Spleen (tissue), 7 donors: ENCODE measurements around the gene IZUMO1R.

Experiments used
- CTCF ChIP-seq, 11 experiments: fragments of 200-600 bp in 7 of 11; fragments of 450-650 bp in 4 of 11; sonication (generic) in 4 of 11; IDR thresholded peaks in 8 of 11; conservative IDR thresholded peaks in 3 of 11; 1 replicate in 7 of 11; 2 replicates in 4 of 11; pipeline versions ENCODE4 v1.4.0 to v1.8.0; 2016 to 2021; ENCODE audit warnings: antibody characterized with exemption in 11 of 11, inconsistent platforms in 4 of 11, mild to moderate bottlenecking in 1 of 11
- POLR2A ChIP-seq, 3 donors: fragments of 450-650 bp; IDR thresholded peaks; one replicate each; pipeline ENCODE4 v1.5.1; 2017; ENCODE audit warnings: antibody characterized with exemption in 3 of 3, mild to moderate bottlenecking in 1 of 3
- POLR2AphosphoS5 ChIP-seq, 3 donors: sonication (generic); formaldehyde crosslinking; IDR thresholded peaks; one replicate each; pipeline ENCODE4 v1.5.1; 2017; ENCODE audit warnings: antibody characterized with exemption in 3 of 3
- donor health status: DM: no; HTN: no; CAD: no; lungs with moderate emphysema.
- donor health status: DM: no; HTN: no; CAD: no.
- donor health status: DM: no; HTN: no; CAD: no.

- TF ChIP-seq CTCF (IDR thresholded peaks at IDR 0.05 in 8 of 11, conservative IDR thresholded peaks at IDR 0.05 in 3 of 11) (no peak), POLR2AphosphoS5 (IDR thresholded peaks at IDR 0.05) (no peak), POLR2A (IDR thresholded peaks at IDR 0.05) (no peak)
Measured at GRCh38 chr11:94336033-94336432, 31.7 kb downstream of the IZUMO1R start.
